H1 (cell line): ENCODE measurements around the gene EIF2B2. TPM values are rescaled to one million over a fixed set of nuclear protein-coding genes. Genes with fewer than 3 reads are reported as not detected.

Source experiments
- ATF2 ChIP-seq: IDR thresholded peaks from 2 replicates; pipeline ENCODE4 v1.6.1; 2012; ENCODE audit warnings: low read length, inconsistent platforms
- CBX5 ChIP-seq: fragments of 300-800, 300-1000 bp; sonication (generic); IDR thresholded peaks from 2 replicates; pipeline ENCODE4 v1.7.1; 2016; ENCODE audit warnings: antibody characterized with exemption, low read length, low read depth
- CEBPB ChIP-seq: IDR thresholded peaks from 2 replicates; pipeline ENCODE4 v1.6.1; 2012; ENCODE audit warnings: low read depth, low read length
- CHD7 ChIP-seq: fragments of 300-600 bp; sonication (generic); IDR thresholded peaks from 2 replicates; pipeline ENCODE4 v1.7.1; 2012; ENCODE audit warnings: low read length, moderate library complexity, mild to moderate bottlenecking, inconsistent platforms; ENCODE audit not compliant: insufficient replicate concordance
- MAFK ChIP-seq: IDR thresholded peaks from 2 replicates; pipeline ENCODE4 v1.6.1; 2012; ENCODE audit warnings: low read depth, mild to moderate bottlenecking, improper control_type of control experiment, low read length
- NRF1 ChIP-seq: IDR thresholded peaks from 2 replicates; pipeline ENCODE4 v1.6.1; 2011; ENCODE audit warnings: mild to moderate bottlenecking, low read depth, low read length, improper control_type of control experiment
- RAD21 ChIP-seq, 2 experiments: IDR thresholded peaks in 1 of 2; conservative IDR thresholded peaks in 1 of 2; 2 replicates each; pipeline ENCODE4 v1.6.1; 2011; ENCODE audit warnings: low read depth in 2 of 2, low read length in 2 of 2, improper control_type of control experiment in 1 of 2, inconsistent platforms in 1 of 2, mild to moderate bottlenecking in 1 of 2, moderate library complexity in 1 of 2
- SAP30 ChIP-seq: fragments of 300-600 bp; sonication (generic); IDR thresholded peaks from 2 replicates; pipeline ENCODE4 v1.7.1; 2012; ENCODE audit warnings: low read length, moderate library complexity, mild to moderate bottlenecking, inconsistent platforms; ENCODE audit not compliant: insufficient read depth, insufficient replicate concordance
- polyA plus RNA-seq, 7 experiments: library from polyadenylated mRNA; depleted of rRNA in 3 of 7; stranded (reverse) in 5 of 7; unstranded in 2 of 7; fragments of >200 nt in 5 of 7; fragments of 200-250 nt in 2 of 7; gene quantifications; 1 replicate in 5 of 7; 2 replicates in 1 of 7; 4 replicates in 1 of 7; pipeline versions ENCODE4 v1.2.1 to v1.2.3, GENCODE V29; 2011 to 2013; ENCODE audit warnings: missing spikeins in 2 of 7, mixed read lengths in 2 of 7
- total RNA-seq: library from RNA; stranded (reverse); fragmentation: NEBNext Ultra II Directional; extraction: Animal tissue kit (Norgen Biotek cat#: 25700); gene quantifications from 2 replicates; pipeline ENCODE4 v1.2.1, GENCODE V29; 2021

Gene EIF2B2
- total and polyA plus RNA-seq, 2 of the 8 experiments (the other 6 are each of a cell fraction or from before 2014, with no cell fraction given) = 42.6 to 79.9 TPM

- TF ChIP-seq CHD7 (no peak), RAD21 (IDR thresholded peaks at IDR 0.05 in 1 of 2, conservative IDR thresholded peaks at IDR 0.05 in 1 of 2; ENCODE audit: low read depth in 2 of 2, low read length in 2 of 2) (no peak), SAP30 (no peak), ATF2 (no peak), CBX5 (no peak), CEBPB (no peak), MAFK (no peak), NRF1 (no peak)
These were observed 18.3 kb upstream of the EIF2B2 start (continued) for GRCh38 chr14:74984236-74985027.
